ENCODE data around the gene PATZ1. TPM values are rescaled to one million over a fixed set of nuclear protein-coding genes. Genes with fewer than 3 reads are reported as not detected.

The PATZ1 gene
- total RNA-seq, 1 experiment from 2014 or later, result 19.2 TPM

- ChIA-PET POLR2A (interaction anchor here (0.6 to 5.1 kb wide), 10 partner anchors 9 to 148 kb away, joined by 3 to 43 read pairs (median 6); partner anchors contain the start of gene PIK3IP1), CTCF (interaction anchor here (1.1 to 3.2 kb wide), 2 partner anchors 9 to 49 kb away, joined by 3 to 29 read pairs; no protein-coding TSS in a partner anchor)
- TF ChIP-seq, protein P1, sequence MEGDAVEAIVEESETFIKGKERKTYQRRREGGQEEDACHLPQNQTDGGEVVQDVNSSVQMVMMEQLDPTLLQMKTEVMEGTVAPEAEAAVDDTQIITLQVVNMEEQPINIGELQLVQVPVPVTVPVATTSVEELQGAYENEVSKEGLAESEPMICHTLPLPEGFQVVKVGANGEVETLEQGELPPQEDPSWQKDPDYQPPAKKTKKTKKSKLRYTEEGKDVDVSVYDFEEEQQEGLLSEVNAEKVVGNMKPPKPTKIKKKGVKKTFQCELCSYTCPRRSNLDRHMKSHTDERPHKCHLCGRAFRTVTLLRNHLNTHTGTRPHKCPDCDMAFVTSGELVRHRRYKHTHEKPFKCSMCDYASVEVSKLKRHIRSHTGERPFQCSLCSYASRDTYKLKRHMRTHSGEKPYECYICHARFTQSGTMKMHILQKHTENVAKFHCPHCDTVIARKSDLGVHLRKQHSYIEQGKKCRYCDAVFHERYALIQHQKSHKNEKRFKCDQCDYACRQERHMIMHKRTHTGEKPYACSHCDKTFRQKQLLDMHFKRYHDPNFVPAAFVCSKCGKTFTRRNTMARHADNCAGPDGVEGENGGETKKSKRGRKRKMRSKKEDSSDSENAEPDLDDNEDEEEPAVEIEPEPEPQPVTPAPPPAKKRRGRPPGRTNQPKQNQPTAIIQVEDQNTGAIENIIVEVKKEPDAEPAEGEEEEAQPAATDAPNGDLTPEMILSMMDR (IDR thresholded peaks at IDR 0.05; ENCODE audit: unreplicated experiment), result no peak
- Mint-ChIP-seq H3K36me3 (ENCODE audit: insufficient read depth, unreplicated experiment) (peaks cover 71% of the 10 kb centered on the region), H3K27me3 (ENCODE audit: insufficient read depth, unreplicated experiment) (no peaks in the 10 kb centered on the region), H3K9me3 (ENCODE audit: unreplicated experiment) (no peaks in the 10 kb centered on the region), H3K4me1 (ENCODE audit: insufficient read depth, unreplicated experiment) (peaks cover 11% of the 10 kb centered on the region), H3K27ac (ENCODE audit: low read depth, unreplicated experiment) (no peak overlapping the region), H3K4me3 (ENCODE audit: unreplicated experiment) (no peak overlapping the region)
- BruUV-seq (replicated peaks), result no TSS peak
- no peak for DNase-seq (ENCODE audit: unreplicated experiment)
- intact Hi-C loops (cut with micrococcal nuclease), result no loop called here
These were observed 64.4 kb downstream of the PATZ1 start for GRCh38 chr22:31281733-31282132.

DNA sequence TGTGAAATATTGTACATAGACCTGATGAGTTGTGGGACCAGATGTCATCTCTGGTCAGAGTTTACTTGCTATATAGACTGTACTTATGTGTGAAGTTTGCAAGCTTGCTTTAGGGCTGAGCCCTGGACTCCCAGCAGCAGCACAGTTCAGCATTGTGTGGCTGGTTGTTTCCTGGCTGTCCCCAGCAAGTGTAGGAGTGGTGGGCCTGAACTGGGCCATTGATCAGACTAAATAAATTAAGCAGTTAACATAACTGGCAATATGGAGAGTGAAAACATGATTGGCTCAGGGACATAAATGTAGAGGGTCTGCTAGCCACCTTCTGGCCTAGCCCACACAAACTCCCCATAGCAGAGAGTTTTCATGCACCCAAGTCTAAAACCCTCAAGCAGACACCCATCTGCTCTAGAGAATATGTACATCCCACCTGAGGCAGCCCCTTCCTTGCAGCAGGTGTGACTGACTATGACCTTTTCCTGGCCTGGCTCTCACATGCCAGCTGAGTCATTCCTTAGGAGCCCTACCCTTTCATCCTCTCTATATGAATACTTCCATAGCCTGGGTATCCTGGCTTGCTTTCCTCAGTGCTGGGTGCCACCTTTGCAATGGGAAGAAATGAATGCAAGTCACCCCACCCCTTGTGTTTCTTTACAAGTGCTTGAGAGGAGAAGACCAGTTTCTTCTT lies 66.2 kb downstream of the PATZ1 start:
- Mint-ChIP-seq H3K36me3 (ENCODE audit: insufficient read depth, unreplicated experiment) (peaks cover 77% of the 10 kb centered on the region), H3K4me1 (ENCODE audit: insufficient read depth, unreplicated experiment) (peaks cover 11% of the 10 kb centered on the region), H3K27ac (ENCODE audit: low read depth, unreplicated experiment) (peak overlapping the region; percentile 17), H3K4me3 (ENCODE audit: unreplicated experiment) (no peak overlapping the region), H3K9me3 (ENCODE audit: unreplicated experiment) (no peaks in the 10 kb centered on the region), H3K27me3 (ENCODE audit: insufficient read depth, unreplicated experiment) (no peaks in the 10 kb centered on the region)
- no TSS peak for BruUV-seq (replicated peaks)
- intact Hi-C loops (cut with micrococcal nuclease), result no loop called here
- ChIA-PET POLR2A (interaction anchor here (0.7 to 5.1 kb wide), 7 partner anchors 9 to 58 kb away, joined by 3 to 43 read pairs (median 7); partner anchors contain the start of gene PIK3IP1), CTCF (interaction anchor here (0.8 to 1.9 kb wide), 3 partner anchors 12 to 172 kb away, joined by 3 to 4 read pairs (median 3); partner anchors contain the start of gene SELENOM)
- no peak for DNase-seq (ENCODE audit: unreplicated experiment)
- TF ChIP-seq, protein P1 (IDR thresholded peaks at IDR 0.05; ENCODE audit: unreplicated experiment), result no peak

DNA sequence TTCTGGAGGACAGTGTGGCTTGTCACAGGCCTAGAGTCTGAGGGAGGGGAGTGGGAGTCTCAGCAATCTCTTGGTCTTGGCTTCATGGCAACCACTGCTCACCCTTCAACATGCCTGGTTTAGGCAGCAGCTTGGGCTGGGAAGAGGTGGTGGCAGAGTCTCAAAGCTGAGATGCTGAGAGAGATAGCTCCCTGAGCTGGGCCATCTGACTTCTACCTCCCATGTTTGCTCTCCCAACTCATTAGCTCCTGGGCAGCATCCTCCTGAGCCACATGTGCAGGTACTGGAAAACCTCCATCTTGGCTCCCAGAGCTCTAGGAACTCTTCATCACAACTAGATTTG lies 66.8 kb downstream of the PATZ1 start:
- CTCF ChIA-PET, result interaction anchor here (0.8 to 1.9 kb wide), 3 partner anchors 12 to 172 kb away, joined by 3 to 4 read pairs (median 3); partner anchors contain the start of gene SELENOM
- TF ChIP-seq, protein P1 (IDR thresholded peaks at IDR 0.05; ENCODE audit: unreplicated experiment), result no peak
- peaks cover 84% of the 10 kb centered on the region for H3K36me3 Mint-ChIP-seq (ENCODE audit: insufficient read depth, unreplicated experiment)
- POLR2A ChIA-PET, result interaction anchor here (1.0 to 5.1 kb wide), 8 partner anchors 9 to 61 kb away, joined by 3 to 43 read pairs (median 6); partner anchors contain the start of gene PIK3IP1
- no peak for DNase-seq (ENCODE audit: unreplicated experiment)
- peaks cover 11% of the 10 kb centered on the region for H3K4me1 Mint-ChIP-seq (ENCODE audit: insufficient read depth, unreplicated experiment)
- no peaks in the 10 kb centered on the region for H3K27me3 Mint-ChIP-seq (ENCODE audit: insufficient read depth, unreplicated experiment)
- BruUV-seq (replicated peaks), result TSS peak; percentile 2
- peak overlapping the region; percentile 17 for H3K27ac Mint-ChIP-seq (ENCODE audit: low read depth, unreplicated experiment)
- intact Hi-C loops (cut with micrococcal nuclease), result no loop called here
- no peak overlapping the region for H3K4me3 Mint-ChIP-seq (ENCODE audit: unreplicated experiment)
- no peaks in the 10 kb centered on the region for H3K9me3 Mint-ChIP-seq (ENCODE audit: unreplicated experiment)

DNA sequence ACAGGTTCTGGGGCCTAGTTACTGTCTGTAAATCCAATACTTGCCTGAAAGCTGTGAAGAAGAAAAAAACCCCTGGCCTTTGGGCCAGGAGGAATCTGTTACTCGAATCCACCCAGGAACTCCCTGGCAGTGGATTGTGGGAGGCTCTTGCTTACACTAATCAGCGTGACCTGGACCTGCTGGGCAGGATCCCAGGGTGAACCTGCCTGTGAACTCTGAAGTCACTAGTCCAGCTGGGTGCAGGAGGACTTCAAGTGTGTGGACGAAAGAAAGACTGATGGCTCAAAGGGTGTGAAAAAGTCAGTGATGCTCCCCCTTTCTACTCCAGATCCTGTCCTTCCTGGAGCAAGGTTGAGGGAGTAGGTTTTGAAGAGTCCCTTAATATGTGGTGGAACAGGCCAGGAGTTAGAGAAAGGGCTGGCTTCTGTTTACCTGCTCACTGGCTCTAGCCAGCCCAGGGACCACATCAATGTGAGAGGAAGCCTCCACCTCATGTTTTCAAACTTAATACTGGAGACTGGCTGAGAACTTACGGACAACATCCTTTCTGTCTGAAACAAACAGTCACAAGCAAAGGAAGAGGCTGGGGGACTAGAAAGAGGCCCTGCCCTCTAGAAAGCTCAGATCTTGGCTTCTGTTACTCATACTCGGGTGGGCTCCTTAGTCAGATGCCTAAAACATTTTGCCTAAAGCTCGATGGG lies 67.4 kb downstream of the PATZ1 start:
- H3K9me3 Mint-ChIP-seq (ENCODE audit: unreplicated experiment), result no peaks in the 10 kb centered on the region
- intact Hi-C loops (cut with micrococcal nuclease), result no loop called here
- H3K27ac Mint-ChIP-seq (ENCODE audit: low read depth, unreplicated experiment), result no peak overlapping the region
- TF ChIP-seq, protein P1 (IDR thresholded peaks at IDR 0.05; ENCODE audit: unreplicated experiment), result no peak
- H3K4me3 Mint-ChIP-seq (ENCODE audit: unreplicated experiment), result no peak overlapping the region
- CTCF ChIA-PET, result interaction anchor here (0.8 to 1.9 kb wide), 3 partner anchors 11 to 171 kb away, joined by 3 to 4 read pairs (median 3); partner anchors contain the start of gene SELENOM
- BruUV-seq (replicated peaks), result no TSS peak
- no peaks in the 10 kb centered on the region for H3K27me3 Mint-ChIP-seq (ENCODE audit: insufficient read depth, unreplicated experiment)
- H3K36me3 Mint-ChIP-seq (ENCODE audit: insufficient read depth, unreplicated experiment), result peaks cover 89% of the 10 kb centered on the region
- POLR2A ChIA-PET, result interaction anchor here (1.0 to 5.1 kb wide), 9 partner anchors 8 to 60 kb away, joined by 3 to 43 read pairs (median 7); partner anchors contain the start of gene PIK3IP1
- H3K4me1 Mint-ChIP-seq (ENCODE audit: insufficient read depth, unreplicated experiment), result peaks cover 11% of the 10 kb centered on the region
- no peak for DNase-seq (ENCODE audit: unreplicated experiment)

Data from MCF 10A (cell line).